Hepatocyte (in vitro differentiated cells): ENCODE results near the gene FAM151B.
A peak's percentile ranks its signal among the peaks of the same experiment; 100 is the strongest.

Experiments used
- EZH2 ChIP-seq: fragments of 200-600 bp; sonication (generic); IDR thresholded peaks from 2 replicates; pipeline ENCODE4 v1.6.1; 2016; ENCODE audit warnings: antibody characterized with exemption, mild to moderate bottlenecking, borderline replicate concordance
- TF ChIP-seq, protein P1 (sequence below): fragments of 200-600 bp; sonication (generic); IDR thresholded peaks from 2 replicates; pipeline ENCODE4 v1.5.1; 2016; ENCODE audit warnings: antibody characterized with exemption, mild to moderate bottlenecking; ENCODE audit not compliant: poor library complexity

DNA sequence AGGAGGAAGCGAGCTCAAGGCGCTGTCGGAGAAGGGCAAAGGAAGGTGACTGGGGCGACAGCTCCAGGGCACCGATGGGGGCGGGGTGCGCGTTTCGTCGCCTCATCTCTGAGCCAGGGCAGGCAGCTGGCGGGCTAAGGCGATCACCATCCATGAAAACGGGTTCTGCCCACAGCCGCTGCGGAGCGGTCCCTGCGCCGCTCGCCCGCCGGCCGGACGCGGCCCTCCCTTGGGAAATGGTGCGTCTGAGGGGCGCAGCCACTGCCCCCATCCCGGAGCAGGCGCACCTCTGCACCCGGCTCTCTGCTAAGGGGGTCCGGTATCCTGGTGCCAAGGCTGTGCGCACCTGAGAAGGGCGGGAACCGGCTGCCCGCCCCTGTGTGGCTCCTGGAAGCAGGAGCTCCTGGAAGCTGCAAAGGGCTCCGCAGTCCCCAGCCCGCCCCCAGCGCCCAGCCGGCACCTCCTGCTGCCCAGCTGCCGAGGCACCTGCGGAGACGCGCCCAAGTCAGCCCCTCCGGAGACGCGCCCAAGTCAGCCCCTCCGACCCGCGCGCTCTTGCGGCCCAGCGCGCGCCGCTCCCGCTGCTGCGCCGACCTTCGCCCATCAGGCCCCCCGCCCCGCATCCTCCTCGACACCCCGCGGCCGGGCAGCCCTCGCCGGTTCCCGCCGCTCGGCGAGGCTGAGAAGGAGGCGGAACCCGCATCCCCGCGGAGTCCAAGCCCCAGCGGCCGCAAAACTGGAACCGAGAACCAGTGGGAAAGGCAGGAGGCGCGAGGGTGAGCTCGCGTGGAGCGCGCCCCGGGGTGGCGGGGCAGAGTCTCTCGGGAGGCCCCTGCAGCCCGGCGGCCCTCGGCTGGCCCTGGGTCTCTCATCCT, 81.4 kb downstream of the FAM151B start:
- TF ChIP-seq, protein P1, sequence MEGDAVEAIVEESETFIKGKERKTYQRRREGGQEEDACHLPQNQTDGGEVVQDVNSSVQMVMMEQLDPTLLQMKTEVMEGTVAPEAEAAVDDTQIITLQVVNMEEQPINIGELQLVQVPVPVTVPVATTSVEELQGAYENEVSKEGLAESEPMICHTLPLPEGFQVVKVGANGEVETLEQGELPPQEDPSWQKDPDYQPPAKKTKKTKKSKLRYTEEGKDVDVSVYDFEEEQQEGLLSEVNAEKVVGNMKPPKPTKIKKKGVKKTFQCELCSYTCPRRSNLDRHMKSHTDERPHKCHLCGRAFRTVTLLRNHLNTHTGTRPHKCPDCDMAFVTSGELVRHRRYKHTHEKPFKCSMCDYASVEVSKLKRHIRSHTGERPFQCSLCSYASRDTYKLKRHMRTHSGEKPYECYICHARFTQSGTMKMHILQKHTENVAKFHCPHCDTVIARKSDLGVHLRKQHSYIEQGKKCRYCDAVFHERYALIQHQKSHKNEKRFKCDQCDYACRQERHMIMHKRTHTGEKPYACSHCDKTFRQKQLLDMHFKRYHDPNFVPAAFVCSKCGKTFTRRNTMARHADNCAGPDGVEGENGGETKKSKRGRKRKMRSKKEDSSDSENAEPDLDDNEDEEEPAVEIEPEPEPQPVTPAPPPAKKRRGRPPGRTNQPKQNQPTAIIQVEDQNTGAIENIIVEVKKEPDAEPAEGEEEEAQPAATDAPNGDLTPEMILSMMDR: no peak
- peak; percentile 47 for TF ChIP-seq EZH2
